NCI-H524 (cell line): Measurements from ENCODE around the gene SMARCD2.
A peak's percentile ranks its signal among the peaks of the same experiment; 100 is the strongest.
"Not testable (repeated sequence)": the region's sequence is repeated elsewhere in the genome, so short reads cannot be mapped to it uniquely, and the experiment has no call there.

ENCODE experiments used
- DNase-seq, 2 experiments: peaks; one replicate each; lab custom pipeline; 2025; lab: John Stamatoyannopoulos, UW

SMARCD2 gene

DNA sequence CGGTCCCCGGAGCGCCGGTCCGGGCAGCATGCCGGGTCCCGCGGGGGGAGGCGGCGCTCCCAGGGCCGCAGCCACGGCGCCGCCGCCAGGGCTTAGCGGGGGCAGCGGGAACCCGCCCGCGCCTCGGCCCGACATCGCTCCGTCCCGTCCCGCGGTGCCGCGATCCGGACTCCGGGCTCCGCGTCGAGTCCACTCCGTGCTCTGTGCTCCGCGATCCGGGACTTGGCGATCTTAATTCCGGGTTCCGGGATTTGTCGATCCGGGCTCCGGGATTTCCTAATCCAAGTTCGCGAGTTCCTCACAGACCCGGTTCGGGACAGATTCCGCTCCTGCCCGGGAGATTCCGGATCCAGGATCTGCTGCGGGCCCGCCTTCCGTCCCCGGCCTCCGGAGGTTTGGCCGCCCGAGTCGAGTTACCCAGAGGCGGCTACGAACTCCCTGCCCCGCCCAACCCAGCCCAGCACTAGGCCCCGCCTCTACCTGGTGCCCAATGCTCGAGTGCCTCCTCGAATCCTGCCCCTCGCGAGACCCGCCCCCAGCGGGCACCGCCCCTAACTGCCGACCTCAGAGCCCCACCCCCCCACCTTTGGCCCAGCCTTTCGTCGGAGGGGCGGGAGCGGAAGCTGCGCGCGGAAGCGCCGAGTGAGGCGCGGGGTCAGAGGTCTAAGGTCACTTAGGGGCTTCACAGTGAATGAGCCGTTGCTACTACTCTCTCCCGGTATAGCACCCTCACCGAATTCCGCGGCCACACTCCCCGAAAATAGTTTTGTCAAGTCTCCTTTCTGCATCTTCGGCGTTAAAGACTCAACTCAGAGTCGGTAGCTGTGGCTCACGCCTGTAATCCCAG, at the start of gene SMARCD2:
Gene SMARCD2, minus strand, starts transcription at position 146 of the 847 bp plus-strand sequence. Its CDS starts 11 bp downstream, at position 135.
- peak; percentile 100 for DNase-seq

DNA sequence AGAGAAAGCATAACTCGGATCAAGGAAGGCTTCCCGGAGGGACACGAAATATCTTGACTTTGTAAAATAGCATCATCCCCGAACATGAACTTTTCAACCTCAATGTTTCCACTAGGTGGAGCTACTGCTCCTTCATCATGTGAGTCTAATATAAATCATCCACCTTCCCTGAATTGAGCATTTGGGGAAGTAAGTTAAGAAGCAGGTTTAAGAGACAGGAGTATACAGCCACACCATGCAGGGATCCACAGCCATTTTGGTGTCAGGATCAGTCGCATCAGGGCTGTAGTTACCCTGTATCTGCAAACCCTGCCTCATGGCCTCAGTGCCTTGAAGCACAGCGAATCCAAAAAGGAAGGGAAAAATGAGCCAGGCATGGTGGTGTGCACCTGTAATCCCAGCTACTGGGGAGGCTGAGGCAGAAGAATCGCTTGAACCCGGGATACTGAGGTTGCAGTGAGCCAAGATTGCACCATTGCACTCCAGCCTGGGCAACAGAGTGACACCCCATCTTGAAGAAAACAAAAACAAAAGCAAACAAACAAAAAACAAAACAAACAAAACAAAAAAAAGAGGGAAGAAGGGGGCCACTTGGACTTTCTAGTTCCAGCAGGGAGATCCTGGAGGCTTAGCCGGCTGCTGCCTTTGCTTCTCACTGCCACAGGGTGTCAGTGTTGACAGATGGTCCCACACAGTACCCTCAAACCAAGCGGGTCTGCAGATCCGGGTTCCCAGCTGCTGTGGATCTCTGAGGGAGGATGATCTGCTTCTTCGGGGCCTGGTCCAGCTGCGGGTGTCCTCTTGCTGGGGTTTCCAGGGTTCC, 46.8 kb upstream of the SMARCD2 start:
- DNase-seq: peak; percentile 76 to 83

DNA sequence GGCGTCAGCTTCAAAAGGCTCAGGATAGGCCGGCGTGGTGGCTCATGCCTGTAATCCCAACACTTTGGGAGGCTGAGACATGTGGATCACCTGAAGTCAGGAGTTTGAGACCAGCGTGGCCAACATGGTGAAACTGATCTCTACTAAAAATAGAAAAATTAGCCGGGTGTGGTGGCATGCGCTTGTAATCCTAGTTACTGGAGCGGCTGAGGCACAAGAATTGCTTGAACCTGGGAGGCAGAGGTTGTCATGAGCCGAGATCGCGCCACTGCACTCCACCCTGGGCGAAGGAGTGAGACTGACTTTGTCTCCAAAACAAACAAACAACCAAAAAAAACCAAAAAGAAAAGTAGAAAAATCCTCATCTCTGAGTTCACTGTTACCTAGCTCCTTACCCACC, 42.6 kb upstream of the SMARCD2 start:
- DNase-seq: not testable (repeated sequence)

DNA sequence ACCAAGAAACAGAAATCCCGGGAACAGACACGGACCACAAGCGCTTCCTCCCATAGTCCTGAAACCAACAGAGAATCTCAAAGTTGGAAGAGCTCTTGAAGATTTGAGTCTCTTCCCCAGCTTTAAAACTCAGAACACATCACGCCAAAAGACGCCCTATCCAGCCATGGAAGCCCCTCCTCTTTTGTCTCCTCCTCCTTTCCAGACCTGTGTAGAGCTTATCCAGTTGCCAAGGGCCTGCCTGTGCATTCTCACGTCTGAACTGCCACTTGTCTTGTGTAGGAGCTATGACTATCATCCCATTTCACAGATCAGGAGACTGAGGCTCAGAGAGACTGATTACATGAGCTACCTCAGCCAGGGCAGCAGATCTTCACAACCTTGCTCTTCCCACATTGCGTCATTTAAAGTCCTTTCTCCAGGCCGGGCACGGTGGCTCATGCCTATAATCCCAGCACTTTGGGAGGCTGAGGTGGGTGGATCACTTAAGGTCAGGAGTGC, 40.2 kb upstream of the SMARCD2 start:
- DNase-seq: not testable (repeated sequence)

- peak in 1 of 2 experiments; percentile 42 for DNase-seq
Observed at GRCh38 chr17:63881935-63882601, 39.6 kb upstream of the SMARCD2 start, which contains the start of gene GH2. GH2 (minus strand) TSS chr17:63881944; CDS start chr17:63881801, 143 bp downstream.

GRCh38 chr17:63881337-63881736, 38.9 kb upstream of the SMARCD2 start:
- peak in 1 of 2 experiments; percentile 8 for DNase-seq

DNA sequence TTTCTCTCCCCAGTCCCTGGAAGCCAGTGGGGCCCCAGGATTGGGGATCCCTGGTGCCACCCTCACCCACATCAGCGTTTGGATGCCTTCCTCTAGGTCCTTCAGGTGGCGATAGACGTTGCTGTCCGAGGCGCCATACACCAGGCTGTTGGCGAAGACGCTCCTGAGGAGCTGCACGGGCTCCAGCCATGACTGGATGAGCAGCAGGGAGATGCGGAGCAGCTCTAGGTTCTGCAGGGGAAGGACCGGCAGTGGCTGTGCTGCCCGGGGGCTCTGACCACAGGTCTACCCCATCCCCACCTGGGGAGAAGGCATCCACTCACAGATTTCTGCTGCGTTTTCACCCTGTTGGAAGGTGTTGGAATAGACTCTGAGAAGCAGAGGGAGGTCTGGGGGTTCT, 38.2 kb upstream of the SMARCD2 start:
- DNase-seq: no peak

DNA sequence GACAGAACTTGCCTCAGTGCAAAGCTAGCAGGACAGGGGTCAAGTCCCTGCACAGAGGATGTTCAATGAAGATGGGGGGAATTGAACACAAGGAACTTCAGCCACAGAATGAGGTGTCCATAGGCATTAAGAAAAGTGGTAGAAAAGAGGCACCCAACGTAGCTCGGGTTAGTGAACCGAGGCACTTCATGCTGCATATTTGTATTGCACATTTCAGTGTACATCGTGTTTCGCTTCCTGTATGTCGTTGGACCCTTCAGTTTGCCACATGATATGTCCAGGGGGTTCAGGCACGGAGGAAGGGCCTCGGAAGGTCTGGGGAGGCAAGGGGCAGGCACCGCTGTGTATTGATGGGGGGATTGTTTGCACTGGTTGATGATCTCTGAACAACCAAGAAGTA, 35.9 kb upstream of the SMARCD2 start:
- not testable (repeated sequence) for DNase-seq

DNA sequence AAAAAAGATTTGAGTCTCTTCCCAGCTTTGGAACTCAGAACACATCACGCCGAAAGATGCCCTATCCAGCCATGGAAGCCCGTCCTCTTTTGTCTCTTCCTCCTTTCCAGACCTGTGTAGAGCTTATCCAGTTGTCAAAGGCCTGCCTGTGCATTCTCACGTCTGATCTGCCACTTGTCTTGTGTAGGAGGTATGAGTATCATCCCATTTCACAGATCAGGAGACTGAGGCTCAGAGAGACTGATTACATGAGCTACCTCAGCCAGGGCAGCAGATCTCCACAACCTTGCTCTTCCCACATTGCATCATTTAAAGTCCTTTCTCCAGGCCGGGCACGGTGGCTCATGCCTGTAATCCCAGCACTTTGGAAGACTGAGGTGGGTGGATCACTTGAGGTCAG, 32.2 kb upstream of the SMARCD2 start:
- not testable (repeated sequence) for DNase-seq

GRCh38 chr17:63874061-63874626, 31.7 kb upstream of the SMARCD2 start:
- not testable (repeated sequence) for DNase-seq

GRCh38 chr17:63873577-63873976, 31.1 kb upstream of the SMARCD2 start, which contains the start of gene CSH2:
CSH2 (minus strand) TSS chr17:63873677; CDS start chr17:63873614, 63 bp downstream.
- DNase-seq: not testable (repeated sequence)

DNA sequence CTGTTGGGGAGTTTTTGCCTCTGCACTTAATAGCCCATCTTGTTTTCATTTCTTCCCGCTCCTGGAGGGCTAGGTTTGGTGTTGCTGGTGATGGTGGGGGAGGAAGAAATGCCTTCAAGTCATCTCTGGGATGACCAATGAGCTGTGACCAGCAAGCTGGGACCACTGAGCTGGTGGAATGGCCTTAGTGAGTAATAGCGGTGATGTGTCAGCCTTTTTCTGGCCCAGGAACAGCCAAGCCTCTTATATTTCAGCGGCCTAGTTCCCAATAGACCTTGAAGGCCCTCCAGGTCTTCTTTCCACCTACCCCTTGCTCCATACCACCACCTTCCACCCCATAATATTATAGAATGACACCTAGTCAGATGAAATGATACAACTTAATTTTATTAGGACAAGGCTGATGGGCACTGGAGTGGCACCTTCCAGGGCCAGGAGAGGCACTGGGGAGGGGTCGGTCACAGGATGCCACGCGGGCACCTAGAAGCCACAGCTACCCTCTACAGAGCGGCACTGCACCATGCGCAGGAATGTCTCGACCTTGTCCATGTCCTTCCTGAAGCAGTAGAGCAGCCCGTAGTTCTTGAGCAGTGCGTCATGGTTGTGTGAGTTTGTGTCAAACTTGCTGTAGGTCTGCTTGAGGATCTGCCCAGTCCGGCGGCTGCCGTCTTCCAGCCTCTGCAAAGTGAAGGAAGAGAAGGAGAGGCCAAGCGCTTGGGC, 29.3 kb upstream of the SMARCD2 start:
- DNase-seq: not testable (repeated sequence)

DNA sequence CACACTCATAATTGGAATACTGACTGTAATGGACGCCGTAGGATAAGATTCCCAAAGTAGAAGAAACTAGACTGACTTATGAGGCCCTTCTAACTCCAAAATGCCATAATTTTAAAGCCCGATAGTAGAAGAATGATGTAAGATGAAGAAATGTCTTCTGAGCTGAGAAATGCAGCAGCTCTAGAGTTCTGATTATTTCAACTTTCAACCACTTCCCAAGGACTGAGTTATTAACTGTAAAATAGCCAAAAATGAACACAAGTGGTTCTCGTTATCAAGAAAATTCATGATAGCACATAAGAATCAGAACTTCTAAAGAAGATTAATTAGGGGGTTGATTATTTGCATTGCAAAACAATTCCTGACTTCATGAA, 27.8 kb upstream of the SMARCD2 start:
- not testable (repeated sequence) for DNase-seq

DNA sequence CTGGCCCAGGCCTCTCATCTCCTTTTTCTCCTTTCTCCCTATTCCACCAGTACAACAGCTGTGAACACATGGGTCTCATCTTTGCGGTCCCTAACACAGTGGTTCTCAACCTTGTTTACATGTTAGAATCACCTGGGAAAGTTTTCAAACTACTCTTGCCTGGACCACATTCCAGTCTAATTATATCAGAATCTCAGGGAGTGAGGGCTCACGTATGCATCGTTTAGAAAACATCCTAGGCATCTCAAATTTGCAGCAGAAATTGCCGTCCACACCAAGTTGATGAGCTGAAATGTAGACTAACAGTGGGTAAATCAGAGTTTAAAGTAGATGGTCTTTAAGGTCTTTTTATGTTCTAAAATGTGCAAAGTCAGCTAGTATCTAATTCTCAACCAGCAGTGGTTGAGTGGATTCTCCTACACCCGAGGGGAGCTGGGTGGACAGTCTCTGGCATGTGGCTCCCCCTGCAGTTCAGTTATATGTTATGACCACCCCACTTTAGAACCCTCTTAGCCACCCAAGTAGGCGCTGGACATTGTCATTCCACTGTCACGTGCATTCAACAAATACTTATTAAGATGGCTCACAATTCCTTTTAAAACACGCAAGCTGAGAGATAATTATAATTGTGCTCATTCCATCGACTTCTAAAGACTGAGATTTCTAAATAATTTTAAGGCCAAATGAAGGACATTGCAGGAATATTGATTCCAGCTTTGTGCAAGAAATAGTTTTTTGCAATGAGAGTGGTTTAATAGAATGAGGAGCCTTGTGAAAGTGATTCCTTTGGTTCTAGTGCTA, 27.2 kb upstream of the SMARCD2 start:
- not testable (repeated sequence) for DNase-seq

DNA sequence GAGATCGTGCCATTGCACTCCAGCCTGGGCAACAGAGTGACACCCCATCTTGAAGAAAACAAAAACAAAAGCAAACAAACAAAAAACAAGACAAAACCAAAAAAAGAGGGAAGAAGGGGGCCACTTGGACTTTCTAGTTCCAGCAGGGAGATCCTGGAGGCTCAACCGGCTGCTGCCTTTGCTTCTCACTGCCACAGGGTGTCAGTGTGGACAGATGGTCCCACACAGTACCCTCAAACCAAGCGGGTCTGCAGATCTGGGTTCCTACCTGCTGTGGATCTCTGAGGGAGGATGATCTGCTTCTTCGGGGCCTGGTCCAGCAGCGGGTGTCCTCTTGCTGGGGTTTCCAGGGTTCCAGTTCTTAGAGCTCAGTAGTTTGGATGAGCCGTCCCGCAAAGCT, 24.1 kb upstream of the SMARCD2 start:
- peak in 1 of 2 experiments; percentile 34 for DNase-seq

DNA sequence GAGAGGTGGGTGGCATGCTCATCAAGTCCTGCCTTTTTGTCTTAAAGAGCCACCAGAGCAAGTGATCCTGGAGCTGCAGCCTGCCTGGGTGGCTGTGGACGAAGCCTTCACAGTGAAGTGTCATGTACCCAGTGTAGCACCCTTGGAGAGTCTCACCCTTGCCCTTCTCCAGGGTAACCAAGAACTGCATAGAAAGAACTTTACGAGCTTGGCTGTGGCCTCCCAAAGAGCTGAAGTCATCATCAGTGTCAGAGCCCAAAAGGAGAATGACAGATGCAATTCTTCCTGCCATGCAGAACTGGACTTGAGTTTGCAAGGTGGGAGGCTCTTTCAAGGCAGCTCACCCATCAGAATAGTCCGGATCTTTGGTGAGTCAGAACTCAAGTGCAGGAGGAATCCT, 16.8 kb upstream of the SMARCD2 start:
- DNase-seq: no peak

GRCh38 chr17:63856425-63856824, 13.9 kb upstream of the SMARCD2 start:
- DNase-seq: not testable (repeated sequence)

- no peak for DNase-seq
Observed at GRCh38 chr17:63855185-63855584, 12.7 kb upstream of the SMARCD2 start.

- no peak for DNase-seq
Observed at GRCh38 chr17:63854709-63855108, 12.2 kb upstream of the SMARCD2 start.

DNA sequence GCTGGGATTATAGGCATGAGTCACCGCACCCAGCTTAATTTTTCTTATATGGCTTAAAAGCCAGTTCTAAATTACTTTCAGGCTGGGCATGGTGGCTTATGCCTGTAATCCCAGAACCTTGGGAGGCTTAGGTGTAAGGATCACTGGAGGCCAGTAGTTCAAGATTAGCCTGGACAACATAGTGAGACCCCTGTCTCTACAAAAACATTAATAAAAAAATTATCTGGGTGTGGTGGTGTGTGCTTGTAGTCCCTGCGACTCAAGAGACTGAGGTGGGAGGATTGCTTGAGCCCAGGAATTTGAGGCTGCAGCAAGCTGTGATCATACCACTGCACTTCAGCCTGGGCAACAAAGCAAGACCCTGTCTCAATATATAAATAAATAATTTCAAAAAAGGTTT, 10.8 kb upstream of the SMARCD2 start:
- no peak for DNase-seq
